CD4-positive, alpha-beta T cell treated with Interleukin-6 at 100 ng/mL for 8 hours (primary cell): ENCODE results near the gene MTPN.
A peak's percentile ranks its signal among the peaks of the same experiment; 100 is the strongest.

Source experiments
- DNase-seq: peaks from one replicate; pipeline ENCODE4 v3.0.0-alpha.2; 2020; ENCODE audit warnings: mixed read lengths, low spot score

MTPN gene, protein sequence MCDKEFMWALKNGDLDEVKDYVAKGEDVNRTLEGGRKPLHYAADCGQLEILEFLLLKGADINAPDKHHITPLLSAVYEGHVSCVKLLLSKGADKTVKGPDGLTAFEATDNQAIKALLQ

DNA sequence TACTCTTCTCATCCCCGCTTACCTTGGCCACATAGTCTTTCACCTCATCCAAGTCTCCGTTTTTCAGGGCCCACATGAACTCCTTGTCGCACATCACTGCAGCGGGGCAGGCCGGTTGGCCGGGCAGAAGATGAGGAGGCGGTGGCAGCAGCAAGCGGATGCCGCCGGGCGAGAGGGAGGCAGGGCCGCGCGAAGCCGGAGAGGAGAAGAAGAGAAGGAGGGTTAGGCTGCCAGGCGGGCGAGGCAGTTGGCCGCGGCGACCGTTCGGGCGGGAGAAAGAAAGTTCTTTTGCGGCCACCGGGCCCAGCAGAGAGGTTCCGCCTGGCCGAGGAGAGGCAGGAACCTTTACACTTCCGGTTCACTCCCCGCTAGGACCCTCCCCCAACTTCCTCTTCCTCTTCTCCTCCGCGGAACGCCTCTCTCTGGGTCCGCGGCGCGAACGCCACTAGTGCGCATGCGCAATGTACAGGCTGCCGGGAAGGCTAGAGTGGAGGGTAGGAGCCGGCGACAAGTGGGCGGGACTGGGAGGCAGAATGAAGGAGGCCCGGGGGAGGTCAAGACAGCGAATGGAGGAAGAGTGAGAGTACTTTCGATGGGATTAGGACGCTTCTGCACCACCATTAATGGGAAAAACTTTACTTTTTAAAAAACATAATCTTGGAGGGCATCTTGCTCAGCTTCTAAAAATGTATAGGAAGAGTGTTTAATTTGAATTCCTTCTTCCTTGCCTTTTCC, at the start of gene MTPN:
MTPN (minus strand) TSS at position 353 of the 735 bp plus-strand sequence; CDS start at position 94, 259 bp downstream.
- peak; percentile 98 for DNase-seq

DNA sequence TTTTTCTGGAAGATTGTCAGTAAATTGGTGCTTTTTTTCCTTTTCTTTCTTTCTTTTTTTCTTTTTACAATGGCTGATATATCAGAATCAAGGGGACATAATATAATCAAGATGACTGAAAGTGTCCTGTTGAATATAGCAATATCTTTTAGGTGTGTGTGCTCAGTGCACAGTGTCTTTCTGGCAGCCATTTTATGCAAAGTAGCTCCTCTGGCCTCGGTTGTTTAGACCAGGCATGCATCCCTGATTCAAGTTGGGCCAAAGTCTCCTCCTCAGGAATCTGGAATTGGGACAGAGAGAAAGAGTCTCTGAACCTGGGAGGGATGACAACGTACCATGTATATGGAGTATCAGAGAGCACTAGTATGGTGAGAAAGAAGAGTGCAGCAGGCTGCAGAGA, 49.0 kb upstream of the MTPN start:
- no peak for DNase-seq

DNA sequence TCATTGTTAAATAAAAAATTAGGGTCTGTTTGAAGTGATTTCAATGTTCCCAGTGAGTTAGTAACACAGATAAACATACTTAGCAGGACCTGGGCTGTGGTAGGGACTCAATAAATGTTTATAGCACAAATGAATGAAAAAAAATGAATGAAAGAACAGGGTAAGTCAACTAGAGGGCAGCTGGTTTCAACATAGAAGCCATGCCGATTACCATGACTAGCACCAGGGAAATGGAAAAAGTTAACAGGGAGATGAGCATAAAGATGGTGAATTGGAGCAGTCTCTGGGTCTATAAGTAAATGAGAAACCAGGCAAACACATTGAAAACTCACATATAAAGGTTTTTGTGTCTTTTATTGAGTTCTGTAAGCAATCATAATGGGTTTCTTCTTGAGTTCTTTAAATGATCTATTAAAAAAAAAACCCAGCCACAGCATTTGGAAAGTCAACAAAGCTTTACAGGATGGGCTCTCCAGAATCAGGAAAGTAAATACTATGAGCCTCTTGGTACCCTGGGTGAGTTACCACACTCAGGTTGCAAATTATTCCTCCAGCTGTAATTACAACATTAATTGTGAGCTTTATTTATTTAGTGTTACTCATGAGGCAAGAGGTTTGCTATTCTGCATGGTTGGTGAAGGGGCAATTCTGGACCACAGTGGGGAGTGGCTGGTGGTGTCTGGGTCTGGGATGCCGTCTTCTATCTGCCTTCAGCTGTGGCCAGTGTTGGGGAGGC, 46.1 kb upstream of the MTPN start:
- no peak for DNase-seq

DNA sequence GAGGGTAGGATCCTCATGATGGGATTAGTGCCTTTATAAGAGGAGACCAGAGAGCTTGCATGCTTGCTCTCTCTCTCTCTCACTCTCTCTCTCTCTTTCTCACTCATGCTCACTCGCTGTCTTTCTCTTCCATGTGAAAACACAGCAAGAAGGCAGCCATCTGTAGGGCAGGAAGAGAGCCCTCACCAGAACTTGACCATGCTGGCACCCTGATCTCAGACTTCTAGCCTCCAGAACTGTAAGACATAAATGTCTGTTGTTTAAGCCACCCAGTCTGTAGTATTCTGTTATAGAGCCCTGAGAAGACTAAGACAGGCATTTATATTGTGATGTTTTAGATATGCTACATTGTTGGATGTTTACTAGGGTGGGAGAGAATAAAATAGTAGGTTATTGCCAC, 43.4 kb upstream of the MTPN start:
- no peak for DNase-seq

DNA sequence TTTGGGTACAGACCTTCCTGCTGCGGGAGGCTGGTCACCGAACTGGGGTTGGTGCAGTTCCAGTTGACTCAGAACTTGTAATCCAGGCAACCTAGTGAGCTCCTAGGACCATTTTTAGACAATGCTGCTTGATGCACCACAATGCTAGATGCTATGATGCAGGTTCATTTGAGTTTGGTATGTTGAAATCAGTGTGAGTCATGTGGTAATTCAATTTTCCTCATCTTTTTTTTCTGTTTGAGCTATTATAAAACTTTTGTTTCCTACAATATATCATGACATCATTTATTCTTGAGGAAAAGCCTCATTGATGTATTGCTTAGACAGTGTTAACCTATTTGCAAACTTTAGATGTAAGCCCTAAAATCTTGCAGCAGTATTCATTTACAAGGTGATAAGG, 40.9 kb upstream of the MTPN start:
- DNase-seq, result no peak

DNA sequence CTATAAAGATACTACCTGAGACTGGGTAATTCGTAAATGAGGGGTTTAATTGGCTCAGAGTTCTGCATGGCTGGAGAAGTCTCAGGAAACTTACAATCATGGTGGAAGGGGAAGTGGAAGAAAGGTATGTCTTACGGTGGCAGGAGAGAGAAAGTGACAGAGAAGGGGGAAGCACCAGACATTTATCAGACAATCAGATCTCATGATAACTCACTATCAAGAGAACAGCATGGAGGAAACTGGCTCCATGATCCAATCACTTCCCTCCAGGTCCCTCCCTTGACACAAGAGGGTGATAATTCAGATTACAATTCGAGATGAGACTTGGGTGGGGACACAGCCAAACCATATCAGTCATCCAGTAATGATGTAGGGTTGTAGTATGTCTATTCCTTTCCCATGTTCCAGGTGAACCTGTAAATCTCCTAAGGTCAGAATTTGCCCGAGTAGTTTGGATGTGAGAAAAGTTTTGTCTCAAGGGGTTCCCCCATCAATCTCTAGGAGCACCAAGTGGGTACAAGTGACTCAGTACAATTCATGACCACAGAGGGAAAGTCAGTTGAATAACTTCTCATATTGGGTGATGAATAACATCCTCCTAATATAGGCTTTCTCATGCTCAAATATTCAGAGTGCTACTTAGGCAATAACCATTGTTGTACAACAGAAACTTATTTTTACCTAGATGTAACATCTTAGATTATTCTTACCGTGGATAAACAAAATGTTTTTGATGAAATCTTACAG, 39.7 kb upstream of the MTPN start:
- no peak for DNase-seq

DNA sequence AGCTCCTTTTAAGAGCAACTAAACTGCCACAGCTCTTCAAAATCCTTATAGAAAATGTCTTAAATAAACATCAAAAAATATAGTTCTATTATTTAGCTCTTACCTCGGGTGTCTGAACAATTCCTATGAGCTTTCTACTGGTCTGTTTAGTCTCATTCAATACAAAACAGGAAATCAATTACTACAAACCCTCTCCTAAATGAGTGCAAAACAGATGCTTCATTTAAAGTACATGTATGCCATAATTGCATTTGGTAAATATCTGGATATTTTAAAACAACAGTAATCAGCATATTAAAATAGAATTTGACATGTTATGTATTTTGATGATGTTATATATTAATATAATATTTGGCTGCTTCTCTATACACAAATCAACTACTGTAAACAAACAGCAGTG, 38.5 kb upstream of the MTPN start:
- no peak for DNase-seq

DNA sequence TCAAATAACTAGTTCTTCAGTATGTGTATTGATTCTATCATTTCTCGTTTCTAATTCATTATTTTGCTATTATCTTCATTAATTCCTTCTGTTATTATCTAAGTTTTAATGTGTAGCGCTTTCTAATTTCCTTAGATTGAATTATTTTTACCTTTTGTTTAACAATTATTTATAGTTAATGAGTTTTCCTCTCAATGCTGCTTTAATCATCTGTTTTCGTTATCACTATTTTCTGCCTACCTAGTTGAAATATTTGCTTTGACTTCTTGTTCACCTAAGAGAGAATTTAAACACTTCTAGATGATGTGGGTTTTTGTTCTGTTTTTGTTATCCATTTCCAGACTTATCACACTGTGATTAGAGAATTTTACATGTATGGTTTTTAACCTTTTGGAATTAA, 37.5 kb upstream of the MTPN start:
- no peak for DNase-seq

DNA sequence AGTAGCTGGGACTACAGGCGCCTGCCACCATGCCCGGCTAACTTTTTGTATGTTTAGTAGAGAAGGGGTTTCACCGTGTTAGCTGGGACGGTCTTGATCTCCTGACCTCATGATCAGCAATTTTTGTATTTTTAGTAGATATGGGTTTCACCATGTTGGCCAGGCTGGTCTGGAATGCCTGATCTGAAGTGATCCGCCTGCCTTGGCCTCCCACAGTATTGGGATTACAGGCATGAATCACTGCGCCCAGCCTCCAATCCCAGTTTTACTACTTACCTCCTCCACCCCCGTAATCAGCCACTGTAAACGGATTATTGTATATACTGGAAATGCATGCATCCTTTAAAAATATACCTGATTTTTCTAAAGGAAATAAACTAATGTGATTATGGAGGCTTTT, 35.1 kb upstream of the MTPN start:
- DNase-seq, result no peak

DNA sequence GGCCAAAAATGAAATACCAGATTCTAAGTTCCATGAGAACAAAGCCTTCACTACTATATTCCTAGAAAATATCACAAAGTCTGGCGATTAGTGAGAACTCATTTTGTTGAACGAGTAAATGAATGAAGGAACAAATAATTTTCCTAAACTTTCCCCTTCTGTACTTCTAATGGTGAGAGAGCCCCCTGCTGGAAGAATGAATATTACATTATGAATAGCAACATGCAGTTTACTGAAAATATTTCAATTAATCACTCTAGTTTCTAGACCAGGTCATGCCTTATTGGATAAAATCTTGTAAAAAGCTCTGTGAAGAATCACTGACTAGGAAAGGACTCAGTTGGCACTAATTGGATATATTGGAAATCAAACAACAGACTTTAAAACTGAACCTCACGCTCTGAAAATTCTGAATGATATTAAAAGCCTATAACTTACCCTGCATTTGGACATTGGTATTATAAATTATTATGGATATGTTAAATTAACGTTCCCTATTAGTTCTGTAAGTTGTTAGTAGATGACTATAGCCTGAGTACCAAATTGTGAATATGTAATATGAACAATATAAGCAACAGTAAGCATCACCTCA, 32.4 kb upstream of the MTPN start:
- peak; percentile 42 for DNase-seq

DNA sequence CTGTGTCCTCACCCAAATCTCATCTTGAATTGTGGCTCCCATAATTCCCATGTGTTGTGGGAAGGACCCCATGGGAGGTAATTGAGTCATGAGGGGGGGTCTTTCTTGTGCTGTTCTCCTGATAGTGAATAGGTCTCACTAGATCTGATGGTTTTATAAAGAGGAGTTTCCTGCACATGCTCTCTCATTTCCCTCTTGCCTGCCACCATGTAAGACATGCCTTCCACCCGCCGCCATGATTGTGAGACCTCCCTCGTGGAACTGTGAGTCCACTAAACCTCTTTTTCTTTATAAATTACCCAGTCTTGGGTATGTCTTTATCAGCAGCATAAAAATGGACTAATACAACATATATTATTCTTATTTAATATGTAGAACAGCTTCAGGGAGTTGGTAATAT, 29.0 kb upstream of the MTPN start:
- DNase-seq, result no peak

DNA sequence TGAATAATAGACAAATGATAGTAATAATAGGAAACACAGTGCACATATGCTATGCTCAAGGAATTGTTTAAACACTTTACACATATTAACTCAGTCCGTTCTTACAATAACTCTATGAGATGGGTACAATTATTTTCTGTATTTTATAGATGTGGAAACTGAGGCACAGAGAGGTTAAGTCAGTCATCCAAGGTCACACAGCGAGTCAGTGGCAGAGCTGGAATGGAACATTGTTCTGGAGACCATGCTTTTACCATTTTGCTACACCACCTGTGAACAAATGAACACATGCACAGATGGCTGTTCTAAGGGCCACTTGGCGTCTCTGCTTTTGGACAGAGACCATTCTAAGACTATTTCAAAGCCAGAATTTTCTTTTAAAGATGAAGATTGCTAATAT, 26.9 kb upstream of the MTPN start:
- no peak for DNase-seq

DNA sequence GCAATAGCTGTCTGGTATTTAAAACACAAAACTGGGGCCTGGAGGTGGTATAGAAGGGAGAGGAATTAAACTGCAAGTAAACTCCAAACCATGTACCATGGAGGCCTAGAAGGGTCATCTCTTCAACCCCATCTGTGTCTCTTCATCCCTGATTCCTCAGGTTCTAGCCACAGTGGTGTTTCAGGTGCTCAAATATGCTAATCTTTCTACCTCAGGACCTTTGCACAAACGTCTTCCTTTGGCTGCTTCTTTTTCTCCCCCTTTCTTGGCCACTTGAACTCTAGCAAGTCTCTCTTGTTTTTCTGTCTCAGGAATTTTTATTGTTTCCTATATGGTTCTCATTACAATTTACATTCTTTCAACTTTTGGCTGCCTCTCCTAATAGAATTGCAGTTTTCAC, 25.6 kb upstream of the MTPN start:
- DNase-seq, result no peak

DNA sequence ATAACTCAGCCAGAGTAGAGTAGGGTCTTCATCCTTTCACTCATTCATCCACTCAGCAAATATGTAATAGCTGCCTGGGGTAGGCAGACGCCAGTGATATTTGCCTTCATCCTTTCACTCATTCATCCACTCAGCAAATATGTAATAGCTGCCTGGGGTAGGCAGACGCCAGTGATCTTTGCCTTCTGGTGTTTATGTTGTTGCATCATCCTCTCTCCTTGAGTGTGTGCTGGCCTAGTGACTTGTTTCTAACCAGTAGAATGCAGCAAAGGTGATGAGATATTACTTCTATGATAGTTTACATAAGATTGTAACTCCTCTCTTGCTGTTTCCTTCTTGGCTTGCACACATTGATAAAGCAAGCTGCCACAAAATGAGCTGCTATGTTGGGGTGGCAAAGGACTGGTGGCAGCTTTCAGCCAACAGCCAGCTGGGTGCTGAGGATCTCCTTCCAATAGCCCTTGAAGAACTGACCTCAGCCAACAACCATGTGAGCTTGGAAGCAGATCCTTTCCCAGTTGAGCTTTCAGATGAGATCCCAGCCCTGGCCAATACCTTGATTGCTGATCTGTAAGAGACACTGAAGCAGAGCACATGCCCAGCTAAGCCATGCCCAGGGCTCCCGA, 23.2 kb upstream of the MTPN start:
- DNase-seq, result no peak

DNA sequence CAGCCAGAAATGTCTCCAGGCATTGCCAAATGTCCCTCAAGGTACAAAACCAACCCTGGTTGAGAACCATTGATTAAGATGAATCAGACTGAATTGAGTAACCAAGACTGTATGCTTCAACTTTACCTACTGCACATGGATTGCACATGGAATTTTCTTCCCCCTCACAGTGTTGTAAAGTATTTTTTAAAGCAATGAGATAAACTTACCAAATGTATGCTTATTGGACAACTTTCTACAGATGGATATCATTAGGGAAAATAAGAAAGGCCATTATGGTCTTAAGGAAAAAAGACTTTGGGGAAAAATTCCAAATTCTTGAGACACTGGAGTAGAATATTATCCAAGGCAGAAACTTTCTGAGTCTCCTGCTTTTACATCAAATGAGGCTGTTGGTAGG, 20.9 kb upstream of the MTPN start:
- DNase-seq, result no peak

DNA sequence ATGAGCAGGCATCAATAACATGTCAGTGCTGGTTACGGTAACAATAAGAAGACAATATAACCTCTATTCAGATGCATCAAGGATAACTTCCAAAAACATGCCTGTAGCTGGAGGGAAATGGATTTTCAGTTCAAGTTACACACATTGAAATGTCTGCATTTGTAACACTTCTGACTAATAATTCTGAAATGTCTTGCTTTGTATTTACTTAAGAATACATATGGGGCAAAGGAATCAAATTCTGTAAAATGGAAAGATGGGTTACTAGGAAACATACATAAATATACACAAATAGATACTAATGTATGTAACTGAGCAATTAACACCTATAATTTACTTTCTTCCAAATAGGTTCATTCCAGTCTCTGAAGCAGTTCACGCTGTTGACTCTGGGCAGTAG, 18.6 kb upstream of the MTPN start:
- DNase-seq, result no peak

DNA sequence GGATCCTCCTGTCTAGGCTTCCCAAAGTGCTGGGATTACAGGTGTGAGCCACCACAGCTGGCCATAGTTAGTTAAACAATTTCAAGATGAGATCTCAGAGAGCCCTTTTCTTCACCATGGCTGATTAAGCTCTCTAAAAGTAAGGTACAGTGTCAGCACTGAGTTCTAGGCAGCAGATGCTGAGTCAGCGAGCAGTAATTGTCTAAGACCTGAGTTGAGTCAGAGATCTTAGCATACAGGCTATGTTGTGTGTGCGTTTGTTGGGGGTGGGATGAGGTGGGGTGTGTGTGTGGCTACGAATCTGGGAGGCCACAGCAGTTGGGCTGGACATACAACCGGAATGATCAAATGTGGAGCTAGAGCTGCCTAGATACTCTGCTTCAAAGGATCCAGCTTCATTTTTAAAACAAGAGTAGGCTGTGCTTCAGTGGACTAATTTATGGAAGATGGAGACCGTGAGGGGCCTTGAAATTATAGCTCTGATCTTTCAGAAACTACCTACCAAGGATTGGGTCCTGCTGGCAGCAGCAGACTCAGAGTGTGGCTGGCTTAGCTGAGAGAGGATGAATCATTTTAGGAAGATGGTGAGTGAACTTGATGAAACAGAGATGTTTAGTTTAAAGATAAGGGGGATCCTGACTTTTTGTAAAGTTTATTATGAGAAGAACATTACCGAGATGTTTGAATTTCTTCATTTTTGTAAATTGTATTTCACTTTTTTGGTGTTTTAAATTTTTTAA, 17.5 kb upstream of the MTPN start:
- DNase-seq, result no peak

DNA sequence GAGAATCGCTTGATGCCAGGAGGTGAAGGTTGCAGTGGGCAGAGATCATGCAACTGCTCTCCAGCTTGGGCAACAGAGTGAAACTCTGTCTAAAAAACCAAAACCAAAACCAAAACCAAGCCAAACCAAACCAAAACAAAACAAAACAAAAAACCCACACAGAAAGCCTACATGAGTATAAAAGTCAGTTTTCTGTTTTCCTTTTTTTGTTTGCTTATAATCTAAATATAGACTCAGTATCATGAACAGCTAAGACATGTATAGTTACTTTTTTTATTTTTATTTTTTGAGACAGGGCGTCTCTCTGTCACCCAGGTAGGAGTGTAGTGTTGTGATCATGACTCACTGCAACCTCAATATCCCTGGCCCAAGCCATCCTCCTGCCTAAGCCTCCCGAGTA, 16.8 kb upstream of the MTPN start:
- DNase-seq, result no peak

DNA sequence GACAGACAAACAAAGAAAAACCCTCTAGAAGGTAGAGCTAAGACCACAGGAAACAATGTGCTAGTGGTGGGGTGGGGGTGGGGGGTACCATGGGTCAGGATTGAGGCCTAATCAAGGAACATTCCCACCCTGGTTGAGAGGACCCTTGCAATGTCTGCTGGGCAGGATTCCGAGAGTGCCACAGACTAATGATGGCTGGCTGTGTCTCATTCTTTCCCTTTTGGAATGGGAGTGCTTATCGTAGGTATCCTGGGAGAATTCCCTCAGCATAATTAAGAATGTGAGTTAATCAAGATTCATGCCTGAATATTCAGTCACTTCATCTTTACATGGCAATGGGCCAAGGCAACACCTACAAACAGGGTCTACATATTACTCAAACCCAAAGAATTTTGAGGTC, 14.7 kb upstream of the MTPN start:
- no peak for DNase-seq

DNA sequence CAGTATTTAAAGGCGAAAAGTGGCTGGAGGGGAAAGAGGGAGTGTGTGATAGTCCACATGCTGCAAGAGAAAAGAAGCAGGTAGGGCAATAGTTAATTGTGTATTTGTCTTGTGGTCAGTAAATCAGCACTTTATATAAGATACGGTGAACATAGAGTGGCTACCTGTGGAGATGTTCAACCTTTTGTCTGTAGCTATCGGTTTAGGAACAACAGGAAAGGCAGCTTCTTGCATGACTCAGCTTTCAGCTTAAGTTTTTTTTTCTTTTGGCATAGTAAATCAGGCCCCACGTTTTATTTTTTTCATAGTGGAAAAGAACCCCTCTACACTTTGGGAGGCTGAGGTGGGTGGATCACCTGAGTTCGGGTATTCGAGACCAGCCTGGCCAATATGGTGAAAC, 14.2 kb upstream of the MTPN start:
- DNase-seq, result no peak

DNA sequence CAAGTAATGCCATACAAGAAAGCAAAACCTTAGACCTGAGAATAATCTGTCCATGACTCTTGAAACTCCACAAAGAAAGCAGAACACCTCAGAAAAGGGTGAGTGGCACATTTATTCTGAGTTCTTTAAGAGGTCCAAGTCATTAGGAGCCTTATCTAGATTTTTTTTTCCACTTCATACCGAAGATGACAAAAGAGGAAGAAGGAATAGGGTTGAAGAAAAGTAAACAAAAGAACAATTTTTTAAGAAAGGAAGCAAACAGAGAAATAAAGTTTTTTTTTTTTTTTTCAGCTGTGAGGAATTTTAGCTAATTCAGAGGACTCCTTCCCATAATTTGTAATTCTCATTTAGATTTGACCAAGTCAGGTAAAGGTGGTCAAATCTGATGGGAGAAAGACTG, 13.1 kb upstream of the MTPN start:
- DNase-seq, result no peak
